HUES48 (cell line): ENCODE results near the gene VTA1.

Experiments
- H3K27ac ChIP-seq: one replicate; pipeline ENCODE4 v1.7.0; 2013; ENCODE audit warnings: low read depth, low read length, inconsistent platforms
- H3K27me3 ChIP-seq: 2 replicates; pipeline ENCODE4 v1.6.1; 2013; ENCODE audit warnings: mild to moderate bottlenecking, low read length; ENCODE audit not compliant: control insufficient read depth, insufficient read depth
- H3K36me3 ChIP-seq: 2 replicates; pipeline ENCODE4 v1.6.1; 2013; ENCODE audit warnings: low read length; ENCODE audit not compliant: control insufficient read depth, insufficient read depth
- H3K4me1 ChIP-seq: 2 replicates; pipeline ENCODE4 v1.6.1; 2013; ENCODE audit warnings: mild to moderate bottlenecking, low read length; ENCODE audit not compliant: control insufficient read depth, insufficient read depth
- H3K4me3 ChIP-seq: 2 replicates; pipeline ENCODE4 v1.5.1; 2013; ENCODE audit warnings: mild to moderate bottlenecking, low read depth, low read length
- H3K9ac ChIP-seq: 2 replicates; pipeline ENCODE4 v1.6.1; 2013; ENCODE audit warnings: mild to moderate bottlenecking, low read depth, low read length, moderate library complexity
- H3K9me3 ChIP-seq: 2 replicates; pipeline ENCODE4 v1.6.1; 2013; ENCODE audit warnings: low read length; ENCODE audit not compliant: control insufficient read depth, insufficient read depth

The VTA1 gene

DNA sequence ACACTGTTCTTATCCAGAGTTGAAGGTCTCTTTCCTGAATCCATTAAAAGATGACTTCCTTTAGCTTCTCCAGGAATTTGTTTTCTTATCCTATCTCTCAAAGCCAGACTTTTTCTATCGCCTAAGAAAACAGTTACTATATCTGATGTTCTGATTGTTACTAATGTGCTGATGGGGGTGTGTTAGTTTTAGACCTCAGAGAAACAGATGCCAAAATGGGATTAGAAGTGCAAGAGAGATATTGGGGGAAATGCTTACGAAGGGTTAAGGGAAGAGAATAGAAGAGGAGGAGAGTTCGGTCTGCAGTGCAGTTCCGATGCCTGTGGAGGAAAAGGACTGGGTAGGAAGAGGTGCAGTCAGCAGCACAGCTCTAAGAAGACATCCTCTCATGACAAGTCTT is 119.0 kb downstream of the VTA1 start:
- H3K36me3 ChIP-seq: no peaks in the 10 kb centered on the region
- no peak overlapping the region for H3K27ac ChIP-seq
- no peak overlapping the region for H3K9ac ChIP-seq
- H3K9me3 ChIP-seq: no peaks in the 10 kb centered on the region
- H3K4me1 ChIP-seq: no peaks in the 10 kb centered on the region
- H3K4me3 ChIP-seq: no peak overlapping the region
- no peaks in the 10 kb centered on the region for H3K27me3 ChIP-seq

DNA sequence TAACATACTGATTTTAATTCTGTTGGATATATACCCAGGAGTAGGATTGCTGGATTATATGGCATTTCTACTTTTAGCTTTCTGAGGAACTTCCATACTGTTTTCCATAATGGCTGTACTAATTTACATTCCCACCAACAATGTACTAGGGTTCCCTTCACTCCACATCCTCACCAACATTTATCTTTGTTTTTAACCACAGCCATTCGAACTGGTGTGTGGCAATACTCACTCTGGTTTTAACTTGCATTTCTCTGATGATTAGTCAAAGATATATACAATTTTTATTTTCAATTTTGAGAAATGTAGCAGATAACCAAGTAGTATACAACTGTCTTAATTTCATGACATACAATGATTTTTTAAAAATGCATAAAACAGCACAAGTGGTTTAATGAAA is 124.4 kb downstream of the VTA1 start:
- Histone ChIP-seq H3K9me3 (no peaks in the 10 kb centered on the region), H3K27me3 (no peaks in the 10 kb centered on the region), H3K36me3 (no peaks in the 10 kb centered on the region), H3K4me1 (peaks cover 7% of the 10 kb centered on the region; the same call in 1 of the 2 replicates), H3K27ac (no peak overlapping the region), H3K9ac (no peak overlapping the region), H3K4me3 (no peak overlapping the region)
